GM04504 (cell line): ENCODE results near the gene HS3ST4.
"Not testable (repeated sequence)": the region's sequence is repeated elsewhere in the genome, so short reads cannot be mapped to it uniquely, and the experiment has no call there.

Experiments used
- DNase-seq: peaks from one replicate; pipeline ENCODE4 v3.0.0-alpha.2; 2012; ENCODE audit warnings: low read depth

HS3ST4 gene

DNA sequence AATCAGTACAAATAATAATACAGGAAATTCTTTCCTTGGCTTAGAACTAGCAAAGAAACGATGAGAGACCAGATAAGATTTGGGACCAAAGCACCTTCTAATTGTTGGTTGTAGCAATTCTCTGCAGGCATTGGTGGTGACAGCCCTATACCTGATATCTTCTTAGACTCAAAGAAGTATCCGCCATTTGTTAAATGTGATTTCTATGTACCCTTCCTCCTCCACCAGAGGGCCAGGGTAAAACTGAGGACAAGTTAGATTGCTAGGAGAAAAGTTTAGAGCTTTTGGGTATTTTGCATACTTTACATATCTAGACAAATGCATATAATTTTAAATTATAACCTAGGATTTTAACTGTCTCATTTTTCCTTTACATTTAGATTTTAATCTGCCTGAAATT, 304.3 kb downstream of the HS3ST4 start:
- DNase-seq: no peak

DNA sequence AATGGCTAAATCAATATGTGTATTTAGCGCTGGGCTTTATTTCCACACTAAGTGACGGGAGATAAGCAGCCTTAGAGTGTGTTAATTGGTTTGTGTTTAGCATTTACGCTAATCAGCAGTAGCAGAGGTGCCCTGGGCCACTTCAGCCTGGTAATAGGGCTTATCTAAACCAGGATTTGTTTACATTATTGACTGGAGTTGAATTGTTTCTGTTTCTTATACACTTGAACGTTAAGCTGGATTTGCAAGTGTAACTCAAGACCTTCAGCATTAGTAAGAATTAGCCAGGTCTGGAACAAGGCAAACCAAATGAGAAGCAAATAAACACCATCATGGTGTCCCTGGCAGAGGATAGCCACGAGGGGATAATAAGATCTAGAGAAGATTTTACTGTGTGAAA, 313.6 kb downstream of the HS3ST4 start:
- DNase-seq: no peak

GRCh38 chr16:26012376-26012775, 320.6 kb downstream of the HS3ST4 start:
- DNase-seq: no peak

- DNase-seq: no peak
Observed at GRCh38 chr16:26015776-26016175, 324.0 kb downstream of the HS3ST4 start.

DNA sequence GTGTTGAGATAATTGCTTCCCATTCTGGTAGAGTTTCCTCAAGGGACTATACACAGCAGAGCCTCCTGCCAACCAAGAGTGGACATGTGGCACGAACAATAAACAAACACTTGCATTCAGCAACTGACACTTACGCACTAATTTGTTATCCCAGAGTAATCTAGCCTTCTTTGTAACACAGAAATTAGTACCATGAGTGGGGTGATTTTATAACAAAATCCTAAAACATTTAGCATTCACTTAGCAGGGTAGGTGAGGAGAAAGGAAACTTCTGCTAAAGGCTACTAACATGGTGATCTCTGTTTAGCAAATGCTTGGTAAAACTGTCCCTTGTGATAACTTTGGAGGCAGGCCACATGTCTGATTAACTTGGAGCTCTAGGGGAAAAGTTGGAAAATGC, 325.2 kb downstream of the HS3ST4 start:
- no peak for DNase-seq

DNA sequence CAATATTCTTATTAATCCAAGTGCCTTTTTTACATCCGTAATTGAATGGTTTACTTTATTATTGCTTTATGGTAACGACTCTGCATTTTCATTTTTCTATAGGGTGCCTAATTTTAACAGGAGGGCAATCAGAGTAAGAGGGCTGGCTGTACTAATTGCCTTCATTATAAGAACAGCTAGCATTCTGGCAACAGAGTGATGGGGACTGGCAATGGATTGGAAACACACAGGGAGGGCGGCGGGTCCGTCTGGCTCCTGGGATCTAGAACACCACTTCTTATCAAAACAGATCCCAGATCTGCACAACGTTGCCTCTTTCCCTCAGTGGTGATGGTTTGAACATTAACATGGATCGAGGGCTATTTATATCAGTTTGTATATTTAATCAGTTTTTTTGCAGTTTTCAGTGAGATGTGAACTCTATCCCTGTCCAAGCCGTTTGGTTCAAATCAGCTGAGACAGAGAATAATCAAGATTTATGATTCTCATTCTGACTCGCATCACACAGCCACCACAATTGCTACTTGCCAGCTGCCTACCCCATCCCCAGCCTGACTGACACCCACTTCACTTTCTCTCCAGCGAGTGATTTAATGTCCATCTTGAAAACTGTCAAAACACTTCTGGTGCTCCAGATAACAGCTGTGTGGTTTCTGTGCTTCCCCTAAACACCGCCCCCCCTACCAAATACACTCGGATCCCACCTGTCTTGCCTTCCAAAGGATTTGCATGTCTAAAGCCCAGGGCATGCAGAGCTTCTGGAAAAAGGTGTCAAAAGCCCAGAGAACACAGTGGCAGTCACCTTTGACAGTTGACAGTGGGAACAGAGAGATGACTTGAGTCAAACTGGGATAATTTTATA, 327.9 kb downstream of the HS3ST4 start:
- no peak for DNase-seq

GRCh38 chr16:26026709-26027450, 335.1 kb downstream of the HS3ST4 start:
- DNase-seq: no peak

DNA sequence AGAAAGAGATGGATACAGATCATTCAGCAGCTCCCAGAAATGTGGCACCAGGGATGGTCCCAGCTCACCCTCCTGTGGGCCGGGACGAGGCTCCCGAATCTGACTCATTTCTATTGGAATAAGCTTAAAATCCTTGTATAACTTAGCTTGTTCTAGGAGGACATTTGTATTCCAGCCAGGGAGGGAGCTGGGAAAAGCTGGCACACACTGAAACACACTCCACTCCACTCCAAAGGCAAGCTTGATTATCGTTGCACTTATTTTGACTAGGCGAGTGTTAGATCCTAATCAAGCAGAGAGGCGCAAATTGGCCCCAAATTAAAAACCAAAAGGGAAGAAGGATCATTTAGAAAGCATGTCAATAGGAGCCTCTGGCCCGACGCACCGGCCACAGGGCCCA, 339.5 kb downstream of the HS3ST4 start:
- no peak for DNase-seq

GRCh38 chr16:26032661-26033060, 340.9 kb downstream of the HS3ST4 start:
- DNase-seq: not testable (repeated sequence)

DNA sequence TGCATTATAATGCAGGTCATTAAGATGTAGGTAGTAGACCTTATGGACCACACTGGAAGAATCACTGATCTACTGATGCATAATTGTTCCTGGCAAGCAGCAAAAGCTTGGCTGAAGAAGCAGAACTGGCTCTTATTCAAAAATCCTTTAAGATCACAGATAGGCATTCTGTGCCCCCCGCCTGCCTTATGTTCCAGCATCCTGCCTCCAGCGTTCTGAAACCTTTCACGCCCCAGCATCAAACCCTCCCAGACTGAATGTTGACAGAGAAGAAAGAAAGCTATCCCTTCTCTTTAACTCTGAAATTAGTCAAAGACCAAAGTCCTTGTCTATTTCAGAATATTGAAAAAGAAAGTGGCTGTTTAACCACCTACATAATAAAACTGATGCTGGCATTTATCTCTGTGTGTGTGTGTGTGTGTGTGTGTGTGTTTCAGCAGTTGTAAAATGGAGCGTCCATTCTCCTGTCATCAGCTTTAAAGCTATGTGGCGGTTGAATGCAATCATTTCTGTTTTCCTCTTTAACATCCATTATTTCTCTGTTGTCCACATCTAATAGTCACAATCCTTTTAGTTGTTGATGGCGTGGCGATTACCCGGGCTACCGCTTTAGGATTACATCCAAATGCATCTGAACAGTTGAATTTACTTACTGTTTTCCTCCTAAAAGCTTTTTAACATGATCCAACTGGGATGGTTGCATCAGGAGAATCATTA, 350.4 kb downstream of the HS3ST4 start:
- DNase-seq: no peak

GRCh38 chr16:26050472-26050871, 358.7 kb downstream of the HS3ST4 start:
- no peak for DNase-seq

DNA sequence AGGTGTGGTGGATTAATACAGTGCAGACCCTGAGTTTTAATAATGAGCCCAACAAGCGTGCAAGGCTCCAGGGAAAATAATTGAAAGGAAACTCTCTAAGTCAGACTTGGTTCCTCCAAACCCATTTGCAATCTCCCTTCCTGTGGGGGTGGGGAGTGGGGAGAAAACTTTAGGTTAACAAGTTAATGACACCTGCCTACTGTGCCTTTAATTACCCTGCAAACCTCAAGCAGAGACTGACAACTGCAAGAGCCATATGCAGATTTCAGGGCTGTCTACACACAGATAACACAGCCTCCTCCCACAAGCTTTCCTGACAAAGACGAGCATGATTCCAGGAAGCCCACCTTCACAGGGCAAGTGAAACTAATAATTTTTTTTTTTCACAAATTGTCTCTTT, 359.3 kb downstream of the HS3ST4 start:
- DNase-seq: no peak

DNA sequence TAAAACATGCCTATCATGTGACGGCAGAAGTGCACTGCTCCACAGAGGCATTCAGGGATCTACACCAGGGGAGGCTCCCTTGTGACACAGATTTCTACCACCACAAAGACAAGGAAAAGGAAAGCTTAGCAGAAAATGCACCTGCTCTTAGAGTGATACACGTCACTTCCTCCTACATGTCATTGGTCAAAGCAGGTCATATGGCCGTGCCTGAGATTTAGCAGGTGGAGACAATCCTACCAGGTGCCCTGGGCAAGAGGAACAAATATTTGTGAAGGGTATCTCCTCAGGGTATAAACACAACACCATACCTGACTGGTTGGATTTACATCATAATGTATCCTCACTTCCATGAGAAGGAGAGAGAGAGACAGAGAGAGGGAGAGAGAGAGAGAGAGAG, 362.1 kb downstream of the HS3ST4 start:
- DNase-seq: no peak

DNA sequence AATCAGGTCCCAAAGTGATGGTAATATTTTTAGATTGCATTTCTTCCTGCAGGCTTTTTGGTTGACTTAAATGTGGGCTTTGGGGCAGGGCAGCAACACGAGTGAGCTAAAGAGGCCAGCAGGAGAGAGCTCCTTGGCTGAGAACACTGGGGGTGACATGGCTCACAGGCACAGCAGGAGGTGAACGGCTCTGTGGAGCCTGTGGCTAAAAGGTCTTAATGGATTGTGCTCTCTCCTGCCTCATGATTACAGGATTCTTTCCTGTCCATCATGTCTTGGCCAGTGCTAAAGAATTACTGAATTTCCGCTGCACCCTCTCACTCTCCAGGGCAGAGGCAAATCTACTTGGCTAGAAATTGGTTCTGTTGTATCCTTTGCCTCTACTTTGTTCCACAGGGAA, 366.6 kb downstream of the HS3ST4 start:
- DNase-seq: no peak

- no peak for DNase-seq
Observed at GRCh38 chr16:26070302-26071100, 378.7 kb downstream of the HS3ST4 start.

DNA sequence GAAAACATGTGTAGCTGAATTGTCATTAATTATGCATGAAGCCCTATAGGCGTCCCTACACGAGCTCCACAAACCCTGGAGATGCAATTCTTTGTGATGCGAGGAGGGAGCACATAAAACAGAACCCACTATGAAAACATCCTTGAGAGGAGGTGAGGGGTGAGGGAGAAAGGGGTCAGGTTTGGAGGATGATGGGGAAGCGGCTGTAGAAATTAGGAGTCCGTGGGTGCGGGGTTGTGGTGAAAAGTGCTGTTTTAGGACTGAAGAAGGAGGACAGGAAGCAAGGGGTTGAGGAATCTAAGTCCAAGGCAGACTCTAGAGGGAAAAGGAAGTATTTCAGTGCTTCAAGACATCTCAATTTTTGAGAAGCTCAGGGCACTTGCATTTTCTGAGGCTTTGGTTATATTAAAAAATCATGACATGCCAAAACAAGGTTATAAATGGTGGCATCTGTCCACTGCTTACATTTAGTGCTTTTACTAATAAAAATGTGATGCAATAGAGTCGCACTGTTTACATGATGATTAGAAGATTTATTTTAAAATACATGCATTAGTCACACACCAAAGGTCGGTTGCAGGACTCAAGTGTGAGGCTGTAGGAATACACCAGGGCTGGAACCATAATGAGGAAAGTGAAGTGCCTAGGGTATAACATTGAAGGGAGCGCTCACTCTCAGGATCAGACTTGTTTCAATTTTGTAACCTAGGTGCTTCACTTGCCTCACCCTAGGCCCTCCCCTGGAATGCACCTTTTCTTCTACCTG, 379.5 kb downstream of the HS3ST4 start:
- DNase-seq: no peak

DNA sequence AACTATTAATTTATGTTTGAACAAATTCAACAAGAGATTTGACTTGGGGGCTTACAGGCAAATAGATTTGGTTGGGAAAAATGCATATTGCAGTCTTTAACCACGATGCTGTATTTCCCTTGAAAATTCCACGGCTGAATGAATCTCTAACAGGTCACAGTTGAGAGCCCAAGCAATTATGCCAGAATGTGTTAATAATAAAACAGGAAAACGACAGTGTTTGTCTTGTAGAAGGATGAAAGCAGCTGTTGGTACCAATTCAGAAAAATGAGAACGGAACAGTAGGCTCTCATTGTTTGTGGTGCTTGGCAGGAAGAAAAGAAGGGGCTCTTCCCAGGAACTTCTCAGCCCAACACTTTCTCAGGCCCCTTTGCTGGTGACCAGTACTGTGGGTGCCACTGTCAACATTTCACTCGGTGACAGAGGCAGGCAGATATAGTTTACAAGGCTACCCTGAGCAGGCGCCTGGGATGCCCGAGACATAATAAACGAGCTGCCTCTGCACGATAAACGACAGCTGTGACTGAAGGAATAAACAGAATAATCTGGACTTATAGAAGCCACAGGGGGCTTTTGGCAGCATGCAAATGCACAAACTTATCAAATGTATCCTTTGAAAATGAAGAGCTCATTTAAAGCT, 387.1 kb downstream of the HS3ST4 start:
- DNase-seq: no peak

DNA sequence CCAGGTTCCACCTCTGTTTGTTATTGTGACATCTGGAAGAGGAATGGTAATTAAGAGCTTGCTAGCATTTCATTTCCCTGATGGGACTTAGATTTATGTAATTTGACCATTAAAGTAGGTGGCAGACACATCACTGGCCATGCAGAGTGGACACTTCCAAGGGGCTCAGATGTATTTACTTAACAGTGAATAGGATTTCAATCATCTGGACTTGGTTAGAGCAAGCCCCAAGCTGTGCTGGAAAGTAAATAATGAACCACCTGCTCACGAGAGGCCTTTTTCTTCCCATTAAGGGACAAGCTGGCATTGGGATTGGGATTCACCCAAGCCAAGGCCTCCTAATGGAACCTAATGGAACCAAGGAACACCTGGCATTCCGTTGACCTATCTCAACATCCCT, 395.3 kb downstream of the HS3ST4 start:
- DNase-seq: no peak

- DNase-seq: no peak
Observed at GRCh38 chr16:26091511-26091910, 399.8 kb downstream of the HS3ST4 start.

DNA sequence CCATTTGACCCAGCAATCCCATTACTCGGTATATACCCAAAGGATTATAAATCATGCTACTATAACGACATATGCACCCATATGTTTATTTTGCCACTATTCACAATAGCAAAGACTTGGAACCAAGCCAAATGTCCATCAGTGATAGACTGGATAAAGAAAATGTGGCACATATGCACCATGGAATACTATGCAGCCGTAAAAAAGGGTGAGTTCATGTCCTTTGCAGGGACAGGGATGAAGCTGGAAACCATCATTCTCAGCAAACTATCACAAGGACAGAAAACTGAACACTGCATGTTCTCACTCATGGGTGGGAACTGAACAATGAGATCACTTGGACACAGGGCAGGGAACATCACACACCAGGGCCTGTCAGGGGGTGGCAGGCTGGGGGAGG, 406.4 kb downstream of the HS3ST4 start:
- DNase-seq: not testable (repeated sequence)

- DNase-seq: no peak
Observed at GRCh38 chr16:26102369-26102768, 410.6 kb downstream of the HS3ST4 start.
